Rectal smooth muscle tissue (tissue), 1 donor: ENCODE measurements around the gene SYCE3.

Experiments used
- H3K27ac ChIP-seq: one replicate; pipeline ENCODE4 v1.7.0; 2013; ENCODE audit warnings: low read depth, low read length, inconsistent platforms
- H3K27me3 ChIP-seq: one replicate; pipeline ENCODE4 v1.7.0; 2013; ENCODE audit warnings: low read length; ENCODE audit not compliant: control insufficient read depth, insufficient read depth
- H3K36me3 ChIP-seq: one replicate; pipeline ENCODE4 v1.7.0; 2013; ENCODE audit warnings: low read length; ENCODE audit not compliant: control insufficient read depth, insufficient read depth
- H3K4me1 ChIP-seq: one replicate; pipeline ENCODE4 v1.7.0; 2013; ENCODE audit warnings: low read length; ENCODE audit not compliant: control insufficient read depth, insufficient read depth
- H3K4me3 ChIP-seq: one replicate; pipeline ENCODE4 v1.7.0; 2013; ENCODE audit warnings: low read length
- H3K9ac ChIP-seq: one replicate; pipeline ENCODE4 v1.7.0; 2013; ENCODE audit warnings: low read length

Gene SYCE3

DNA sequence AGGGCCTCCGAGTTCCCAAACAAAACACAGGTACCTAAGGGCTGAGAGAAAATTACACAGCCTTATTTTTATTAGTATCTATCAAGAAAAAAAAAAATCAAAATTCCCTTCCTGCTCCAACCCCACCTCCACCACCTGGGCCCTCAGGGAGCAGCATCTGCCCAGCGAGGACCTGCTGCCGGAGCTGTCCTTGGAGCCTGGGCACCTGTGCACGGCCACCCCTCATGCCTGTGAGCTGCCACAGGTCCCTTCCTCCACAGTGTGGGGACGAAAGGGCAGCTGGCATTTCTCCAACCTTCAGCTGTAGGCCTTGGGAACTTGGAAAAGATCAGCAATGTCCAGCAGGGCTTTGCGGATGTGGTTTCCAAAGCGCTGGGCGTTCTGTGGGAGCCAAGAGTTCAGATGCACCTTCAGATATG is 6.3 kb upstream of the SYCE3 start:
- Histone ChIP-seq H3K9ac (no peak overlapping the region), H3K27me3 (no peaks in the 10 kb centered on the region), H3K36me3 (peaks cover 9% of the 10 kb centered on the region), H3K4me3 (no peak overlapping the region), H3K27ac (no peak overlapping the region), H3K4me1 (no peaks in the 10 kb centered on the region)

DNA sequence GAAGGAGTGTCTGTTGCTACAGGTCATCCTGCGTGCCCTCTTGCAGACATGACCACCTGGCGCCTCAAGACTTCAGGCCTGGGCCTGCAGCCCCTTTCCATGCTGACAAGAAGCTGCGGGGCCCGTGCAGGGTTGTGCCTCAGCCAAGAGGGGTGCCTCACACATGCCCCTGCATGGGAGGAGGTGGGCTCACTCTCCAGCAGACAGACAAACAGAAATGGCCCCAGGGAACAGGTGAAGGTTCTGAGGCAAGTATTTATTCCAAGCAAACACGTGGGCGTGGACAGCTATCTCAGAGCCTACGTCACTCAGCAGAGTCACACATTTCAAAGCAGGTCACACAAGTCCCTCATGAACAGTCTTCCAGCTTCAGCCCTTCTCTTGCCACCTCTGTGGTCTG is 5.9 kb upstream of the SYCE3 start:
- no peak overlapping the region for H3K4me3 ChIP-seq
- peaks cover 9% of the 10 kb centered on the region for H3K36me3 ChIP-seq
- H3K4me1 ChIP-seq = no peaks in the 10 kb centered on the region
- H3K27me3 ChIP-seq = no peaks in the 10 kb centered on the region
- no peak overlapping the region for H3K9ac ChIP-seq
- no peak overlapping the region for H3K27ac ChIP-seq

DNA sequence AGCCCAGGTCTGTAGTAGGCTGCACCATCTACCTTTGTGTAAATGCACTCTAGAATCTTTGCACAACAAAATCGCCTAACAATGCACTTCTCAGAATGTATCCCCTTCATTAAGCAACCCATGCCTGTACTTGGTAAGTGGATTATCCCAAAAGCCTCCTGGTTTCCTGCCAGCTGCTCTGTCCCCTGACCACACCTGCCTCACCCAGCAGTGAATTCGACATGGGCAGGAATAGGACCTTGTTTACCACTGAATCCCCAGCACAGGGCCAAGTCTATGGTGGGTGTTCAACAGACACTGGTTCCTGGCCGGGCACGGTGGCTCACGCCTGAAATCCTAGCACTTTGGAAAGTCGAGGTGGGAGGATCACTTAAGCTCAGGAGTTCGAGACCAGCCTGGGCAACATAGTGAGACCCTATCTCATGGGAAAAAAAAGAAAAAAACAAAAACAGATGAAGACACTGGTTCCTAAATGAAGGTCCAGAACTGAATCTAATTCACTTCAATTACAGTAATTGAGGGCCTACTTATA is 5.1 kb upstream of the SYCE3 start:
- peaks cover 9% of the 10 kb centered on the region for H3K36me3 ChIP-seq
- H3K9ac ChIP-seq = no peak overlapping the region
- H3K27me3 ChIP-seq = no peaks in the 10 kb centered on the region
- no peaks in the 10 kb centered on the region for H3K4me1 ChIP-seq
- no peak overlapping the region for H3K4me3 ChIP-seq
- H3K27ac ChIP-seq = no peak overlapping the region

DNA sequence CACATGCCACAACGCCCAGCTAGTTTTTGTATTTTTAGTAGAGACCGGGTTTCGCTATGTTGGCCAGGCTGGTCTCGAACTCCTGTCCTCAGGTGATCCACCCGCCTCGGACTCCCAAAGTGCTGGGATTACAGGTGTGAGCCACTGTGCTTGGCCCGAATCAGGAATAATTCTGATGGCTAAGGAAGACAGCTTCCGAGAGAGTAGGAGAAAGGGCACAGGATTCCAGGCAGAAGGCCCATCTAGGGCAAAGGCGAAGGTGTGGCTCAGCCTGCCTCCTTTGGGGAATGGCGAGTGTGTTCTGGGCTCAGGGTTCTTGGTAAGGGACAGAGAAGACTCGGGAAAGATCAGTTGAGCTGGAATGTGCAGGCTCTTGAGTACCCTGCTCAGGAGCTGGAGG is 1.6 kb upstream of the SYCE3 start:
- Histone ChIP-seq H3K36me3 (peaks cover 3% of the 10 kb centered on the region), H3K27me3 (no peaks in the 10 kb centered on the region), H3K4me3 (no peak overlapping the region), H3K4me1 (no peaks in the 10 kb centered on the region), H3K27ac (no peak overlapping the region), H3K9ac (no peak overlapping the region)

DNA sequence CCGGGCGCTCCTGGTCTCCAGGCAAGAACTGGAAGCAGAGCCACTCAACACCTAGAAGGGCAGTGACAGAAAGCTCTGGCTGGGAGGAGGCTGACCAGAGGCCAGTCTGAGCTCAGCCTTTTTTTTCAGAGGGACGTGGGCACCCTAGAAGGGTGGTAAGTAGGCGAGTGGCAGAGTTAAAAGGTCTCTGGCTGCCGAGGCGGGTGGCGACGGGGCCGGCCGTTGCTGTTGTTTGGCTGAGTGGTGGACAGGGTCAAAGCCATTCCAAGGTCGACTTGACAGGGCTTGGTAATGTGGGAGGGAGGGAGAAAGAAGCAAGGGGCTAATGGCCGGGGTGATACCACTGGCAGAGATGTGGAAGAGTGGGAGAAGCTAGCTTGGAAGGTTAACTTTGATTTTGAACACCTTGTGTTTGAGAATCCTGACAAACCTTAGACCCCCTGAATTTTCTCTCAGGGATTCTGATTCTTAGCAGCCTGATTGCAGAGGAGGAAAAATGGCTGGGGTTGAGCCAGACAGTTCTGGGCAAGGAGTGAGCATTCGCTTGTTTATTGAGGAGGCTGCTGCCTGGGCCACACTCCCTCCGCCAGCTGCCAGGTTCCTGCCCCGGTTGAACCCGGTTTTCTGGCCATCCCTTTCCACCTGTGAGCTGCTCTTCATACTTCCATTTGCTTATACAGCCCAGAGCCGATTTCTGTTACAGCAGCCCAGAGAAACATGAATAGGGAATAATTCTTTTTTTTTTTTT is 868 bp upstream of the SYCE3 start:
- no peak overlapping the region for H3K27ac ChIP-seq
- H3K4me1 ChIP-seq = no peaks in the 10 kb centered on the region
- H3K4me3 ChIP-seq = peak overlapping the region; percentile 70
- H3K9ac ChIP-seq = peak overlapping the region; percentile 60
- no peaks in the 10 kb centered on the region for H3K27me3 ChIP-seq
- no peaks in the 10 kb centered on the region for H3K36me3 ChIP-seq

DNA sequence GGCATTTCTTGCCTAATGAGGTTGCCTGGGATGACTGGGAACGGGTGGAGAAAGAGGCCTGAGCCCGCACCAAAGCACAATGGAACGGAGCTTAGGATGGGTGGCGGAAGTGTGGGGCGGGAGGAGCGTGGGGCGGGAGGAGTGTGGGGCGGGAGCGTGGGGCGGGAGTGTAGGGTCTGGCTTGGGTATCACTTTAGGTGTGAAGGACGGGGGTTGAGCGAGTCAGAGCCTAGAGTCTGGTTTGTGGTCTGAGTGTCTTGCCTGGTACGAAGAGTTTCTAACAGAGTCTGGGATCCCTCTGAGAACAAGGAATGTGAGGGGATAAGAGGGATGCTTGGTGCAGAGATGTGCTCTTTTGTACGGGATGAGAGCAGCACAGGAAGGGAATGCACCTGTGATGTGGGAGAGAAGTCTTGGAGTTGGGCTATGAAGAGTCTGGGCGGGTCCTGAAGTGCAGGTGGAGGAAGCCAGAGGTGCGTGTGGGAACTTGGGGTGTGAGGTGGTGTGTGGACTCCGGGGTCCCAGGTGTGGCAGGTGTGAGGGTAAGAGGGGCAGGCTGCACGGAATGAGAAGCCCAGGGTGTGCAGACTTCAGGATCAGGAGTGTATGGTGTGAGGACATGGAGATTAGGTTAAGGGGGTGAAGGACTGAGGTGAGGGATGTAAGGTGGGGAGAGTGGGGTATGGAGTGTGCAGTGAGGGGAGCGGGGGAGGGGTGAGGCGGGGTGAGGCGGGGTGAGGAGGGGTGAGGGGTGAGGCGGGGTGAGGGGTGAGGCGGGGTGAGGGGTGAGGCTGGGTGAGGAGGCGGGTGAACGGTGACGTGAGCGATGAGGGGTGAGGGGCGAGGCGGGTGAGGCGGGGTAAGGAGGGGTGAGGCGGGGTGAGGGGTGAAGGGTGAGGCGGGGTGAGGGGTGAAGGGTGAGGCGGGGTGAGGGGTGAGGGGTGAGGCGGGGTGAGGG is 1.0 kb downstream of the SYCE3 start:
- Histone ChIP-seq H3K4me3 (no peak overlapping the region), H3K27ac (no peak overlapping the region), H3K4me1 (no peaks in the 10 kb centered on the region), H3K27me3 (no peaks in the 10 kb centered on the region), H3K36me3 (no peaks in the 10 kb centered on the region), H3K9ac (no peak overlapping the region)

DNA sequence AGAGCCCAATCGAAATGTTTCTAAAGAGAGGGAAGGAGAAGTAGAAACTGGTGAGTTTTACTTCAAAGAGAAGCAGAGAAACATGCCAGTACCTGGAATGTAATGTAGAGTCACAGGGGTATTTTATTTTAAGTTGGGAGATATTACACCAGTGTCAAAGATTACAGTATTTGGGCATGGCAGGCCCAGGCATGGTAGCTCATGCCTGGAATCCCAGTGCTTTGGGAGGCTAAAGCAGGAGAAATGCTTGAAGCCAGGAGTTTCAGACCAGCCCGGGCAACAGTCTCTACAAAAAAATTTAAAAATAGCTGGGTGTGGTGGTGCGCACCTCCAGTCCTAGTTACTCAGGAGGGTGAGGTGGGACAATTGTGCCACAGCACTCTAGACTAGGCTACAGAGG is 2.7 kb downstream of the SYCE3 start:
- no peak overlapping the region for H3K4me3 ChIP-seq
- no peak overlapping the region for H3K27ac ChIP-seq
- H3K27me3 ChIP-seq = no peaks in the 10 kb centered on the region
- no peak overlapping the region for H3K9ac ChIP-seq
- H3K4me1 ChIP-seq = no peaks in the 10 kb centered on the region
- no peaks in the 10 kb centered on the region for H3K36me3 ChIP-seq

DNA sequence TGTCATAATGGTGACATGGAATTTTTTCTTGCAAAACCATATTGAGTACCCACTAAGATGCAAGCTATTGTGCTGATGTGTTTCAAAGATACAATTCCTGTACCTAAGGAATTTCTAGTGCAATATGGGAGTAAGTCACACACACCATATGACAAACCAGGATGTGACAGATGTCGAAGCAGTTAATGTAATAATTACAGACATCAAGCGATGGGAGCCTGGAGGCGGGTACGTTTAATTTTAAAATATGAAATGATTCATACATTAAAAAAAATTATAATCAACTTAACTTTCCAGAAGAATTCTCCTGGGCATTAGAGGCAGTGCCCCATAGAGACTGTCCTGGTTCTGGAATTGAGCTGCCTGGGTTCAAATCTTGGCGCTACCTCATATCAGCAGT is 6.0 kb downstream of the SYCE3 start:
- no peak overlapping the region for H3K27ac ChIP-seq
- no peaks in the 10 kb centered on the region for H3K36me3 ChIP-seq
- H3K9ac ChIP-seq = no peak overlapping the region
- no peaks in the 10 kb centered on the region for H3K27me3 ChIP-seq
- no peak overlapping the region for H3K4me3 ChIP-seq
- H3K4me1 ChIP-seq = no peaks in the 10 kb centered on the region

DNA sequence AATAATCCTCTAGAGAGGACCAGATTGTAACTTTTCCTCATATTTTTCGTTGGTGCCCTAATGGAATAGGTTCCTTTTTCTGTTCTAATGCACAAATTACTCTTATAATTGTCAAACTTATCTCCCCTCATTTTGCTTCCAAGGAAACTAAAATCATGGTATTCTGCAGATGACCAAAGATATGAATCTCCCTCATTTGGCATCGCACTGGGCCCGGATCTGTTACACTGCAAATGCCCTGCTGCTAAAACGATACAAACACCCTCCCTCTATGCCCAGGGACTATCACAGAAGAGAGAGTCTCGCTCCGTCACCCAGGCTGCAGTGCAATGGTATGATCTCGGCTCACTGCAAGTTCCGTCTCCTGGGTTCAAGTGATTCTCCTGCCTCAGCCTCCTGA is 9.4 kb downstream of the SYCE3 start:
- Histone ChIP-seq H3K36me3 (no peaks in the 10 kb centered on the region), H3K4me1 (no peaks in the 10 kb centered on the region), H3K27me3 (peaks cover 9% of the 10 kb centered on the region), H3K27ac (no peak overlapping the region), H3K4me3 (no peak overlapping the region), H3K9ac (no peak overlapping the region)

DNA sequence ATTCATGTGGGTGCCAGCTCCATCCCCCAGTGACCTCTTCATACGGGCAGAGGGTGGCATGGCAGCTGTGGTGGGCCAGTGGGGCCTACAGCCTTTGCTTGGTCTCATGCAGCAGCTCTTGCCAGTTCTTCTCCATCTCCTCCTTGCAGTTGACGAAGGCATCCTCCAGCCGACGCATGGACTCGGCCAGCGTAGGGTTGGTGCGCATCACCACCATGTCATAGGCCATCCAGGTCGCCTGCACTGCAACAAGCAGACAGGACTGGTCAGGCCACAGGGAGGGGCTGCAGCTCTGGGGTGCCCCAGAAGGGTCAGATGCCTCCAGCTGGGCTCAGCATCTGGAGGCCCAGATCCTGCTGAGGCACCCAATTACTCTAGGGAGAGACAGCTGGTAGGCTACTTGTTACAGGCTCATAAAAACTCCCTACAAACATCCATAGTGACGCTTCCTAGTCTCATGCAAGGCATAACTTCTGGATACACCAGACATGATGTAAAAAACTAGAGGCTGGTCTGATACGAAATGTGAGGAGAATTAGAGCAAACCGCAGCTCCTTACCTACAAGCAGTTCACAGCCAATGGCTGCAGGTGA is 11.5 kb downstream of the SYCE3 start:
- Histone ChIP-seq H3K4me3 (no peak overlapping the region), H3K27me3 (peaks cover 12% of the 10 kb centered on the region), H3K9ac (no peak overlapping the region), H3K27ac (no peak overlapping the region), H3K36me3 (no peaks in the 10 kb centered on the region), H3K4me1 (no peaks in the 10 kb centered on the region)

DNA sequence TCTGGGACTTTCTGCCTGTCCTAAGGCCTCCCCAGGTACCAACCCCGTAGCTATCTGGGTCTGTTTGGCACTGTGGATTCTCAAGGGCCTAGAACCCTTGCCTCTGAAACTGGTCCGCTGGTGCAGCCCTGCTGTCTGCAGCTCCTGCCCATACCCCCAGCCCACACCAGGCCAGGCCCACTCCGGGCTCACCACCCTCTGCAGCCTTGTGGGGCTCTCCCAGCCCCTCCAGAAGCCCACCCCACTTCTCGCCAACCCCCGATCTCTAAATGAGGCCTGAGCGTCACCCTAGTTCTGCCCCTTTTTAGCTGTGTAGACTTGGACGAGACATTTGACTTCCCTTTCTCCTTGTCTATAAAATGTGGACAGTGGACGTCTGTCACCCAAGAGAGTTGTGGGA is 12.3 kb downstream of the SYCE3 start:
- Histone ChIP-seq H3K27ac (no peak overlapping the region), H3K4me1 (no peaks in the 10 kb centered on the region), H3K9ac (no peak overlapping the region), H3K4me3 (no peak overlapping the region), H3K27me3 (peaks cover 19% of the 10 kb centered on the region), H3K36me3 (no peaks in the 10 kb centered on the region)
